Psoas muscle (tissue), 8 donors: ENCODE measurements around the gene MAML3. TPM values are rescaled to one million over a fixed set of nuclear protein-coding genes. Genes with fewer than 3 reads are reported as not detected.

Source experiments
- ATAC-seq, 4 donors: fragments of 200-7000 bp; cut with Tn5 transposase; one replicate each; pipeline ENCODE4 v1.9.1; 2020; ENCODE audit warnings: moderate library complexity in 3 of 4, mild to moderate bottlenecking in 2 of 4
- DNase-seq, 2 donors: peaks; one replicate each; pipeline ENCODE4 v3.0.0-alpha.2; 2020
- H3K27ac ChIP-seq: fragments of 200-600 bp; one replicate; pipeline ENCODE4 v1.8.0; 2022
- H3K27me3 ChIP-seq, 3 donors: fragments of 200-600 bp in 1 of 3; one replicate each; pipeline versions ENCODE4 v1.6.1 to v1.8.0; 2013 to 2022; ENCODE audit warnings: low read length in 2 of 3, mild to moderate bottlenecking in 2 of 3, moderate library complexity in 1 of 3; ENCODE audit not compliant: insufficient read depth in 3 of 3
- H3K36me3 ChIP-seq, 2 donors: fragments of 200-600 bp in 1 of 2; one replicate each; pipeline versions ENCODE4 v1.6.1 to v1.8.0; 2013 to 2022; ENCODE audit warnings: low read depth in 1 of 2, mild to moderate bottlenecking in 1 of 2, moderate library complexity in 1 of 2; ENCODE audit not compliant: insufficient read depth in 1 of 2
- H3K4me1 ChIP-seq: fragments of 200-600 bp; one replicate; pipeline ENCODE4 v1.8.0; 2022
- H3K4me3 ChIP-seq: fragments of 200-600 bp; one replicate; pipeline ENCODE4 v1.8.0; 2022; ENCODE audit warnings: mild to moderate bottlenecking
- H3K9me3 ChIP-seq: fragments of 200-600 bp; one replicate; pipeline ENCODE4 v1.8.0; 2022
- CTCF ChIP-seq: fragments of 200-600 bp; IDR thresholded peaks from one replicate; pipeline ENCODE4 v1.8.0; 2022; ENCODE audit warnings: antibody characterized with exemption
- WGBS, 3 donors: extraction: QIAGEN DNeasy Blood & Tissue Kit; methylation state at CpG; one replicate each; pipeline versions ENCODE4 v1.1.6 to v1.1.7; 2013; 5-methylcytosine and 5-hydroxymethylcytosine counted together
- intact Hi-C, 2 donors: fragments of 100-400 bp; cut with DNase I; formaldehyde crosslinking; loops; one replicate each; pipeline versions ENCODE4 v1.11.0 to v1.14.2; 2022
- polyA plus RNA-seq, 3 donors: library from polyadenylated mRNA; stranded (reverse); fragments of 200-250 nt; gene quantifications; one replicate each; pipeline ENCODE4 v1.2.3, GENCODE V29; 2013
- total RNA-seq, 4 donors: library from RNA; stranded (reverse); fragmentation: NEBNext Ultra II Directional in 2 of 4; extraction: Animal tissue kit (Norgen Biotek cat#: 25700) in 2 of 4; gene quantifications; one replicate each; pipeline versions ENCODE4 v1.2.1 to v1.2.4, GENCODE V29; 2021 to 2023
- donor health status: healthy with polysubstance abuse.
- donor health status: DM: no; HTN: no; CAD: no; lungs with moderate emphysema.
- donor health status: Bipolar disorder and iron deficiency.
- donor health status: healthy.
- donor health status: DM: yes; HTN: yes; CAD: no.
- donor health status: DM: no; HTN: no; CAD: no.
- donor health status: DM: no; HTN: no; CAD: no.
- donor health status: DM: yes; HTN: yes; CAD: no.

Gene MAML3
- total and polyA plus RNA-seq, 7 donors: 0.43 to 2.7 (median 0.74) TPM

DNA sequence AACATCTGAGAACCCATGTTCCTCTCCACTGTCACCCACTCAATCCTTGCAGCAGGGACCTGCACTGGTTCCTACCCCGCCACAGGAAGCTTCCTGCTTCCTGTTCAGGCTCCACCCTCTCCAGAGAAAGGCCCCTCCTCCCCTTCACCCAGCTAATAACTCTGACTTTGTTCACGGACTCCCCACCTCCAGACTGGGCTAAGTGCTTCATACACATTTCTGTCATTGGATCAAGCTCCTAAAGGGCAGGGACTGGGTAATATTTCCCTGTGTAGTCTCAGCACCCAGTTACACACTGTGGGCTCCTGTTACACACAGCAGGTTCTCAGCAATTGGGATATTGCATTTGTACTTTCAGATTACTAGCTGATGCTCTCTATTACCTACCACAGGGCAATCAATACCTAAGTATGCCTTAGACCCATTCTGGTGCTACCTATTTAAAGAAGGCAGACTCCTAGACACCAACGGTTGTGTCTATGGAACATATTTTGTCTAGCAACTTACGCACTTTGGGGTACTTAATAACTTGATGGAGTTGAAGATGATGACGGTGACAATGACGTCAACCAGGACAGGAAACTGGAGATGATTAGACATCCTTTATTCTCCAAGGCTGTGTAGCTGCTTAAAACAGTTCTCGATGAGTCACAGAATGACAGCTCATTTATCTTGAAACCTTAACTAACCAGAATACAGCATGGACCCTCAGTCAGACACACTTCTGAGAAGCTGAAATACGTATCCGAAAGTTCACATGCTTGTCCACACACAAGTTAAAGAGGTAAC lies 58.1 kb downstream of the MAML3 start:
- Histone ChIP-seq H3K4me3 (peak overlapping the region; percentile 19), H3K27me3 (no peaks in the 10 kb centered on the region), H3K9me3 (no peaks in the 10 kb centered on the region), H3K36me3 (no peaks in the 10 kb centered on the region), H3K27ac (peak overlapping the region; percentile 84), H3K4me1 (peaks cover 58% of the 10 kb centered on the region)
- peak in 3 of 4 donors; percentile 25 to 64 (median 45) for ATAC-seq
- intact Hi-C loops: loop anchor here (2.0 to 5.0 kb wide), 3 partner anchors 39 to 55 kb away; no protein-coding TSS in a partner anchor
- peak in 1 of 2 donors; percentile 26 for DNase-seq
- 58 to 68% (median 64%) methylated on average over 9 of the region's 9 CpGs for WGBS, 3 donors
- no peak for TF ChIP-seq CTCF

DNA sequence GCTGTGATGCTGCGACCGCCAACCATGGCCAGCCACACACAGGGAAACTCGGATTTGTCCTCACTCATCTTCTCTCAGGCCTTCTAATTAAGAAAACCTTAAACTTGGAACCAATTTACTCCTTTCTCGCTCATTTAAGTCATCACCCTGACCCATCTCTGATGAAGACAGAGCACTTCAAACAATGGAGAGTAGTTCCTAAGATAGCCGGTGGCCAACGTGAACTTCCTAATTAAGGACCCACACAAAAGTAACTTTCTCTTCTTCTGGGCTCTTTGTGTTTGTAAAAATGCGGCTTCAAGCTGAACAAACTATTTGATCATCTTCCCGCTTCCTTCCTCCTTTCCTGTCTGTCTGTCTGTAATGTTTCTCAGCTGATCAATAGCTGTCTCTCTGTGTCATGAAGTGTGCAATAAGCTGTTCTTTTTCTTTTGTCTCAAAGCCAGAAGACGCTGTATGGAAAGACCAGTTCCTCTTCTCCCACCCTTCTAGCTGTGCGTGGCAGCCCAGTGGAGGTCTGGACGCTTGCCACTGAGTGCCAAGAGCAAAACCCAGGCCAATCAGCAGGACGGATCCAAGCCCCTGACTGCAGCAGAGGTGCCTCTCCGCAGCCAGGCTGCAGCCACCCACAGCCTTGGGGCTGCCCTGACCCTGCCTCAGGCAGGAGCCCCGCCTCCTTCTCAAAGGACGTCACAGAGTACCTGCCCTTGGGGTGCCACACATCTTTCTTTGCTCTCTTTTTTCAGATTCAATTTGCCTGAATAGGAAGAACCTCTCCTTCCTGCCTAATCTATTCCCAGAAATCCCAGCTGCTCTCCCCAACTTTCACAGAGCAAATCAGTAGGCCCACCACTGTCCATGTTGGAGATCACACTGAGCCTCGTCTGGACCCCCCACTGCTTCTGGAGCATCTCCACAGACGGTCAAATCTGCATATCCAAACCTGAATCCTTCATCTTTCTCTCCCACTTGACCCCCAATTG lies 59.3 kb downstream of the MAML3 start:
- no peaks in the 10 kb centered on the region for H3K9me3 ChIP-seq
- TF ChIP-seq CTCF: no peak
- H3K27me3 ChIP-seq: no peaks in the 10 kb centered on the region
- ATAC-seq (peak in 3 of 4 donors; percentile 6 to 24 (median 15)), DNase-seq (peak; percentile 61 to 79)
- H3K27ac ChIP-seq: peak overlapping the region; percentile 84
- intact Hi-C loops: loop anchor here (2.0 to 5.0 kb wide), 3 partner anchors 37 to 56 kb away; no protein-coding TSS in a partner anchor
- no peaks in the 10 kb centered on the region for H3K36me3 ChIP-seq
- H3K4me1 ChIP-seq: peaks cover 58% of the 10 kb centered on the region
- H3K4me3 ChIP-seq: peak overlapping the region; percentile 19
- 60 to 69% (median 68%) methylated on average over 17 of the region's 17 CpGs for WGBS, 3 donors

GRCh38 chr4:140092094-140092851 lies 61.7 kb downstream of the MAML3 start:
- peak overlapping the region; percentile 62 for H3K4me3 ChIP-seq
- ATAC-seq: peak; percentile 43 to 71 (median 66)

More at GRCh38 chr4:140092094-140092851, 61.7 kb downstream of the MAML3 start:
- Histone ChIP-seq H3K36me3 (no peaks in the 10 kb centered on the region), H3K9me3 (no peaks in the 10 kb centered on the region), H3K27ac (peak overlapping the region; percentile 84), H3K4me1 (peaks cover 49% of the 10 kb centered on the region), H3K27me3 (no peaks in the 10 kb centered on the region)
- intact Hi-C loops: no loop called here
- no peak for TF ChIP-seq CTCF
- peak in 1 of 2 donors; percentile 27 for DNase-seq
- 22 to 26% (median 24%) methylated on average over 23 of the region's 23 CpGs for WGBS, 3 donors
